ENCODE measurements around the gene MRGPRX3. TPM values are rescaled to one million over a fixed set of nuclear protein-coding genes. Genes with fewer than 3 reads are reported as not detected.
"Not testable (repeated sequence)": the region's sequence is repeated elsewhere in the genome, so short reads cannot be mapped to it uniquely, and the experiment has no call there.

Gene MRGPRX3
- total RNA-seq, 6 donors from 2014 or later = not detected

DNA sequence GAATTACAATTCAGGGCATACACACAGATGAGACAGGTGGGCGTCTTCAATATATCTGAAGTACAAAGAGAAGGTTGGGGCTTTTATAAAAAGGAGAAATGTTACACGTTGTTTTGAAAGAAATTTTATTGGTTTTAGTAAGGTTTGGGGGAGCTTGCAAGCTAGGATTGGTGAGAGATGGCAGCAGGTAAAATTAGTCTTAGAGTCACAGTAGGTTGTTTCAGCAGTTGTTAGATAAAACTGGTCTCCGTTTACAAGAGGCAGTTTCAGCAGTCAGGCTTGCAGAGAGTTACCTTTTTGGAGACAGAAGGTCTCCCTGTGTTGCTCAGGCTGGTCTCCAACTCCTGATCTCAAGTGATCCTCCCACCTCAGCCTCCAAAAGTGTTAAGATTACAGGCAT, 24.1 kb upstream of the MRGPRX3 start:
- DNase-seq (no peak), ATAC-seq (ENCODE audit: low FRiP score in 2 of 2) (no peak)
- 61 to 66% methylated on average over 3 of the region's 3 CpGs for WGBS, 2 donors
- H3K36me3 ChIP-seq = peaks cover 0 to 2% (median 0%) of the 10 kb centered on the region in 4 donors
- TF ChIP-seq POLR2AphosphoS5 (IDR thresholded peaks at IDR 0.05) (no peak), POLR2A (IDR thresholded peaks at IDR 0.05) (no peak), EP300 (IDR thresholded peaks at IDR 0.05) (no peak)
- TF ChIP-seq, protein P1, sequence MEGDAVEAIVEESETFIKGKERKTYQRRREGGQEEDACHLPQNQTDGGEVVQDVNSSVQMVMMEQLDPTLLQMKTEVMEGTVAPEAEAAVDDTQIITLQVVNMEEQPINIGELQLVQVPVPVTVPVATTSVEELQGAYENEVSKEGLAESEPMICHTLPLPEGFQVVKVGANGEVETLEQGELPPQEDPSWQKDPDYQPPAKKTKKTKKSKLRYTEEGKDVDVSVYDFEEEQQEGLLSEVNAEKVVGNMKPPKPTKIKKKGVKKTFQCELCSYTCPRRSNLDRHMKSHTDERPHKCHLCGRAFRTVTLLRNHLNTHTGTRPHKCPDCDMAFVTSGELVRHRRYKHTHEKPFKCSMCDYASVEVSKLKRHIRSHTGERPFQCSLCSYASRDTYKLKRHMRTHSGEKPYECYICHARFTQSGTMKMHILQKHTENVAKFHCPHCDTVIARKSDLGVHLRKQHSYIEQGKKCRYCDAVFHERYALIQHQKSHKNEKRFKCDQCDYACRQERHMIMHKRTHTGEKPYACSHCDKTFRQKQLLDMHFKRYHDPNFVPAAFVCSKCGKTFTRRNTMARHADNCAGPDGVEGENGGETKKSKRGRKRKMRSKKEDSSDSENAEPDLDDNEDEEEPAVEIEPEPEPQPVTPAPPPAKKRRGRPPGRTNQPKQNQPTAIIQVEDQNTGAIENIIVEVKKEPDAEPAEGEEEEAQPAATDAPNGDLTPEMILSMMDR (IDR thresholded peaks at IDR 0.05) = no peak
- H3K4me1 ChIP-seq = peaks cover 6 to 15% (median 13%) of the 10 kb centered on the region in 4 donors
- H3K9me3 ChIP-seq = no peaks in the 10 kb centered on the region
- no peak overlapping the region for H3K27ac ChIP-seq
- no peak overlapping the region for H3K4me3 ChIP-seq
- H3K27me3 ChIP-seq = no peaks in the 10 kb centered on the region

DNA sequence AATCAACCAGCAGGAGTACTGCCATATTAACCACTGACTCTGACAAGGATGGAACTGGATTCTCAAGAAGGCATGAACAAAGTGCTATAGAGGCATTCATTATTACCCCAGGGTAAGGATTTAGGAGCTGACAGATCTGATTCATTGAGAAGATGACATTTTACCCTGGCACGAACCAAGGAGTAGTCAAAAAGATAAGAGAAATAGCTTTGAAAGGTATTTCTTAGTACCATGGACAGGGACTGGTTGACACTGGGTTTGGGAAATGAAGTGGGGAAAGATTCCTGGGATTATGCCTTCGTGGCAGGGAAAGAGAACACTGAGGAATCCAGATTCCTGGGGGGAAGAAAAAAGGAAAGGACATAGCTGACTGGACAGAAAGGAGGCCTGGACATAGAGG, 21.4 kb upstream of the MRGPRX3 start:
- Histone ChIP-seq H3K27ac (no peak overlapping the region), H3K9me3 (no peaks in the 10 kb centered on the region), H3K36me3 (no peaks in the 10 kb centered on the region), H3K4me1 (peaks cover 0 to 5% (median 0%) of the 10 kb centered on the region in 4 donors), H3K4me3 (no peak overlapping the region), H3K27me3 (no peaks in the 10 kb centered on the region)
- WGBS, 2 donors = 14 to 19% methylated on average over 2 of the region's 2 CpGs
- TF ChIP-seq EP300 (IDR thresholded peaks at IDR 0.05) (no peak), POLR2A (IDR thresholded peaks at IDR 0.05) (no peak), POLR2AphosphoS5 (IDR thresholded peaks at IDR 0.05) (no peak)
- TF ChIP-seq, protein P1 (IDR thresholded peaks at IDR 0.05) = no peak
- ATAC-seq (ENCODE audit: low FRiP score in 2 of 2) (no peak), DNase-seq (no peak)

DNA sequence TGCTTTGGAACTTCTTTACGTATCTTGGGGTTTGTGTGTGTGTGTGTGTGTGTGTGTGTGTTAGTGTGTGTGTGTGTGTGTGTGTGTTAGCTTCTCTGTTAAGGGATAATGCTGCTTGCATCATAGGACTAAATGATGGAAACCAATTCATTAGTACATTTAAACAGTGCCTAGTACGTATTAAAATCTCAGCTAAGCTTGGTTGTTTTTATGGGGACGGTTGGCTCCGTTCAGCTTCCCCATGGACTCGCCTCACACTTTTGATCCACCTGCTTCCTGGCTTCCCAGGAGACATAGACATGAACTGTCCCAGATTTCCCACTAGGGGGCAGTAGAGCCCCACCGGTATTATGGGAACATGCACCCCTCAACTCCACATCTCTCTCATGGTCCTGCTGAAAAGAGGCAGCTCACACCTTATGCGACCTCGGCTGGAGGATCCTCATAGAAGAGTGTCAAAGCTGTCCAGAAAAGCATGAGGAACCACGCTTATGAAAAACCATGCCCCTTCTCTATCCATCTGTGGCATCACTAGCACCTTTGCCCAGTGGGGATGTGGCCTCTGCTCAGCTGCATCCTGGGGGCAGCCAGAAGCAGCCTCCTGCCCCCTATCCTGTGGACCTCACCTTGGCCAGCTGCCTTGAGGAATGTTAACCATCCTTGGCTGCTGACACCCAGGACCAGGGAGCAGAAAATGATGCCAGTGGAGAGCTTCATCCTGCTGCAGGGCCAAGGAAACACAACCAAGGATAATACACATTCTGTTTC, 16.8 kb upstream of the MRGPRX3 start:
- WGBS, 2 donors = 2 to 4% methylated on average over 8 to 9 of the region's 9 CpGs
- H3K4me3 ChIP-seq = no peak overlapping the region
- H3K27me3 ChIP-seq = no peaks in the 10 kb centered on the region
- ATAC-seq (ENCODE audit: low FRiP score in 2 of 2) = peak; percentile 83 to 90
- H3K4me1 ChIP-seq = no peaks in the 10 kb centered on the region
- no peaks in the 10 kb centered on the region for H3K9me3 ChIP-seq
- no peak overlapping the region for H3K27ac ChIP-seq
- peak in 1 of 2 donors; percentile 65 for DNase-seq
- no peak for TF ChIP-seq POLR2A (IDR thresholded peaks at IDR 0.05)
- TF ChIP-seq, protein P1 (IDR thresholded peaks at IDR 0.05) = peak; percentile 69 to 83 (median 80)
- H3K36me3 ChIP-seq = no peaks in the 10 kb centered on the region

DNA sequence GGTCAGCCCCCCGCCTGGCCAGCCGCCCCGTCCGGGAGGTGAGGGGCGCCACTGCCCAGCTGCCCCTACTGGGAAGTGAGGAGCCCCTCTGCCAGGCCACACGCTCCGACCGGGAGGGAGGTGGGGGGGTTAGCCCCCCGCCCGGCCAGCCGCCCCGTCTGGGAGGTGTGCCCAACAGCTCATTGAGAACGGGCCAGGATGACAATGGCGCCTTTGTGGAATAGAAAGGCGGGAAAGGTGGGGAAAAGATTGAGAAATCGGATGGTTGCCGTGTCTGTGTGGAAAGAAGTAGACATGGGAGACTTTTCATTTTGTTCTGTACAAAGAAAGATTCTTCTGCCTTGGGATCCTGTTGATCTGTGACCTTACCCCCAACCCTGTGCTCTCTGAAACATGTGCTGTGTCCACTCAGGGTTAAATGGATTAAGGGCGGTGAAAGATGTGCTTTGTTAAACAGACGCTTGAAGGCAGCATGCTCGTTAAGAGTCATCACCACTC, 11.0 kb upstream of the MRGPRX3 start:
- not testable (repeated sequence) for H3K4me3 ChIP-seq; H3K27me3 ChIP-seq; H3K4me1 ChIP-seq; H3K27ac ChIP-seq; ATAC-seq (ENCODE audit: low FRiP score in 2 of 2); H3K9me3 ChIP-seq; H3K36me3 ChIP-seq
- WGBS, 2 donors = 67 to 72% methylated on average over 14 to 20 of the region's 20 CpGs
- peak in 1 of 2 donors; percentile 45 for DNase-seq

DNA sequence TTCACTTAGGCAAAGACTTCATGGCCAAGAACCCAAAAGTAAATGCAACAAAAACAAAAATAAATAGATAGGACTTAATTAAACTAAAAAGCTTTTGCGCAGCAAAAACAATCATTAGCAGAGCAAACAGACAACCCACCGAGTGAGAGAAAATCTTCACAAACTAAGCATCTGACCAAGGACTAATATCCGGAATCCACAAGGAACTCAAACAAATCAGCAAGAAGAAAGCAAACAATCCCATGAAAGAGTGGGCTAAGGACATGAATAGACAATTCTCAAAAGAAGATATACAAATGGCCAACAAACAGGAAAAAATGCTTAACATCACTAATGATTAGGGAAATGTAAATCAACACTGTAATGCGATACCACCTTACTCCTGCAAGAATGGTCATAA, 1.3 kb upstream of the MRGPRX3 start:
- H3K36me3 ChIP-seq; DNase-seq; H3K4me1 ChIP-seq; H3K4me3 ChIP-seq; H3K9me3 ChIP-seq; H3K27ac ChIP-seq; H3K27me3 ChIP-seq; ATAC-seq (ENCODE audit: low FRiP score in 2 of 2): not testable (repeated sequence)
- 84 to 89% methylated on average over 4 of the region's 4 CpGs for WGBS, 2 donors

DNA sequence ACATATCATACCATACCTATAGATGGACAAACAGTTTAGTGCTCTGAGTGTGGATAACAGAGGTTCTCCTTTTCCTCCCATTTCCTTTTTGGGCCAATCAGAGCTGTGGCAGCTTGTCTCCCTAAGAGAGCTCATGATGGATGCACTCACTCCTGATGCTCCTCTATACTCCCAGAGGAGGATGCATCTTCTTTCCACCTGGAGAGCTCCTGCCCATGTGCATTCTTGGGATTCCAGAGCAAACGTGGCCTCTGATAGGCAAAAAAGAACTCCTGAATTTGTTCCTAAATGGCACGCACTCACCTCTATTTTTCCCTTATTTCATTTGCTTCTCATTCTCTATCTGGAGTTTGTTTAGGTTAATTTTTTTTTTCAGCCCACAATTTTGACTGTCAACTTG, 2.9 kb downstream of the MRGPRX3 start:
- no peaks in the 10 kb centered on the region for H3K9me3 ChIP-seq
- 43 to 48% methylated on average over 2 of the region's 2 CpGs for WGBS, 2 donors
- no peak for TF ChIP-seq POLR2A (IDR thresholded peaks at IDR 0.05)
- TF ChIP-seq POLR2AphosphoS5 (IDR thresholded peaks at IDR 0.05) = no peak
- no peak for TF ChIP-seq EP300 (IDR thresholded peaks at IDR 0.05)
- TF ChIP-seq, protein P1 (IDR thresholded peaks at IDR 0.05) = no peak
- no peak overlapping the region for H3K4me3 ChIP-seq
- H3K4me1 ChIP-seq = no peaks in the 10 kb centered on the region
- DNase-seq (no peak), ATAC-seq (ENCODE audit: low FRiP score in 2 of 2) (no peak)
- no peak overlapping the region for H3K27ac ChIP-seq
- no peaks in the 10 kb centered on the region for H3K27me3 ChIP-seq
- no peaks in the 10 kb centered on the region for H3K36me3 ChIP-seq

Data from upper lobe of left lung (tissue), 6 donors.